Keratinocyte (primary cell): ENCODE data around the gene MT1B. TPM values are rescaled to one million over a fixed set of nuclear protein-coding genes. Genes with fewer than 3 reads are reported as not detected.
A peak's percentile ranks its signal among the peaks of the same experiment; 100 is the strongest.

Experiments
- DNase-seq: peaks from one replicate; pipeline ENCODE4 v3.0.0-alpha.2; 2011; ENCODE audit warnings: low read depth, missing footprints, low spot score
- FAIRE-seq: peaks from 2 replicates; lab custom pipeline; 2011; peaks lifted over from hg19 to GRCh38; lab: Jason Lieb, UNC
- H2AFZ ChIP-seq: 2 replicates; pipeline ENCODE4 v1.6.0; 2012; ENCODE audit warnings: low read length, control low read depth, inconsistent platforms; ENCODE audit not compliant: control insufficient read depth
- H3K27ac ChIP-seq: 2 replicates; pipeline ENCODE4 v1.5.1; 2011; ENCODE audit warnings: low read length; ENCODE audit not compliant: control insufficient read depth, insufficient read depth
- H3K27me3 ChIP-seq: 3 replicates; pipeline ENCODE4 v1.6.0; 2011; ENCODE audit warnings: low read length; ENCODE audit not compliant: control insufficient read depth, insufficient read depth; ENCODE audit errors: extremely low read depth
- H3K36me3 ChIP-seq, 2 experiments: 2 replicates in 1 of 2; 3 replicates in 1 of 2; pipeline ENCODE4 v1.5.1; 2011; ENCODE audit warnings: low read length in 2 of 2, mild to moderate bottlenecking in 1 of 2; ENCODE audit not compliant: control insufficient read depth in 2 of 2, insufficient read depth in 2 of 2; ENCODE audit errors: extremely low read depth in 1 of 2
- H3K4me1 ChIP-seq: 3 replicates; pipeline ENCODE4 v1.5.1; 2011; ENCODE audit warnings: low read length; ENCODE audit not compliant: control insufficient read depth, insufficient read depth; ENCODE audit errors: extremely low read depth
- H3K4me2 ChIP-seq: 3 replicates; pipeline ENCODE4 v1.6.0; 2011; ENCODE audit warnings: low read depth, low read length; ENCODE audit not compliant: control insufficient read depth, insufficient read depth; ENCODE audit errors: extremely low read depth
- H3K4me3 ChIP-seq, 3 experiments: fragments of 200-600 bp in 1 of 3; sonication (generic) in 1 of 3; 2 replicates in 2 of 3; 3 replicates in 1 of 3; pipeline ENCODE4 v1.5.1; 2011 to 2016; ENCODE audit warnings: low read length in 3 of 3, mild to moderate bottlenecking in 3 of 3, control low read depth in 2 of 3, inconsistent platforms in 1 of 3, low read depth in 1 of 3, mixed read lengths in 1 of 3, mixed run types in 1 of 3, moderate library complexity in 1 of 3; ENCODE audit not compliant: control insufficient read depth in 2 of 3, insufficient read depth in 2 of 3; ENCODE audit errors: extremely low read depth in 1 of 3
- H3K79me2 ChIP-seq: 2 replicates; pipeline ENCODE4 v1.6.0; 2012; ENCODE audit warnings: low read length; ENCODE audit not compliant: control insufficient read depth, insufficient read depth
- H3K9ac ChIP-seq: 3 replicates; pipeline ENCODE4 v1.6.0; 2011; ENCODE audit warnings: low read length; ENCODE audit not compliant: control insufficient read depth, insufficient read depth; ENCODE audit errors: extremely low read depth
- H3K9me1 ChIP-seq: 3 replicates; pipeline ENCODE4 v1.6.0; 2011; ENCODE audit warnings: low read length; ENCODE audit not compliant: control insufficient read depth, insufficient read depth; ENCODE audit errors: extremely low read depth
- H3K9me3 ChIP-seq: 2 replicates; pipeline ENCODE4 v1.5.1; 2012; ENCODE audit warnings: low read depth, low read length; ENCODE audit not compliant: control insufficient read depth
- H4K20me1 ChIP-seq: 3 replicates; pipeline ENCODE4 v1.6.0; 2011; ENCODE audit warnings: low read length; ENCODE audit not compliant: control insufficient read depth, insufficient read depth; ENCODE audit errors: extremely low read depth
- CTCF ChIP-seq, 3 experiments: IDR thresholded peaks in 1 of 3; conservative IDR thresholded peaks in 1 of 3; optimal IDR thresholded peaks in 1 of 3; 2 replicates in 2 of 3; 3 replicates in 1 of 3; pipeline versions ENCODE3 to v1.5.1; 2011; ENCODE audit warnings: low read length in 3 of 3, mild to moderate bottlenecking in 3 of 3, moderate library complexity in 2 of 3, control low read depth in 1 of 3, inconsistent platforms in 1 of 3; ENCODE audit not compliant: insufficient read depth in 2 of 3; ENCODE audit errors: extremely low read depth in 1 of 3
- EZH2 ChIP-seq: IDR thresholded peaks from one replicate; pipeline ENCODE4 v1.6.1; 2012; ENCODE audit warnings: inconsistent platforms, mild to moderate bottlenecking, low read length, moderate library complexity
- dilution Hi-C: fragments of 300-500 bp; cut with MboI; formaldehyde crosslinking; loops from one replicate; pipeline ENCODE4 v1.7.0; 2020; ENCODE audit warnings: low sequenced_read_pairs; ENCODE audit not compliant: extremely low pct_ligation_motif_present
- polyA plus RNA-seq, 5 experiments: library from polyadenylated mRNA; depleted of rRNA in 3 of 5; stranded (reverse) in 3 of 5; stranded (forward) in 1 of 5; unstranded in 1 of 5; fragments of >200 nt; gene quantifications; 1 replicate in 1 of 5; 2 replicates in 3 of 5; 3 replicates in 1 of 5; pipeline versions ENCODE4 v1.2.1 to v1.2.3, GENCODE V29; 2011 to 2012; ENCODE audit warnings: missing spikeins in 2 of 5, low read depth in 1 of 5, low replicate concordance in 1 of 5

The MT1B gene
- polyA plus RNA-seq, 1 donor (not counting 4 experiments of a cell fraction or from before 2014, with no cell fraction given): not detected

GRCh38 chr16:56606071-56606475 lies 45.6 kb upstream of the MT1B start:
- H3K4me3 ChIP-seq: peak overlapping the region in 2 of 3 experiments; percentile 57 to 62
- no peaks in the 10 kb centered on the region for H3K36me3 ChIP-seq
- H3K9ac ChIP-seq: peak overlapping the region; percentile 79
- TF ChIP-seq EZH2 (no peak), CTCF (optimal IDR thresholded peaks at IDR 0.05 in 1 of 3, IDR thresholded peaks at IDR 0.05 in 1 of 3, conservative IDR thresholded peaks at IDR 0.05 in 1 of 3; ENCODE audit: extremely low read depth in 1 of 3, insufficient read depth in 2 of 3, low read length in 3 of 3) (no peak)
- dilution Hi-C loops: no loop called here
- H3K79me2 ChIP-seq: no peaks in the 10 kb centered on the region
- FAIRE-seq: peak; percentile 68
- H3K4me1 ChIP-seq: peaks cover 44% of the 10 kb centered on the region
- no peaks in the 10 kb centered on the region for H3K27me3 ChIP-seq
- peak overlapping the region; percentile 81 for H3K4me2 ChIP-seq
- H3K27ac ChIP-seq: peak overlapping the region; percentile 95
- DNase-seq: no peak
- no peaks in the 10 kb centered on the region for H4K20me1 ChIP-seq
- H2AFZ ChIP-seq: no peak overlapping the region
- no peaks in the 10 kb centered on the region for H3K9me1 ChIP-seq
- no peaks in the 10 kb centered on the region for H3K9me3 ChIP-seq

DNA sequence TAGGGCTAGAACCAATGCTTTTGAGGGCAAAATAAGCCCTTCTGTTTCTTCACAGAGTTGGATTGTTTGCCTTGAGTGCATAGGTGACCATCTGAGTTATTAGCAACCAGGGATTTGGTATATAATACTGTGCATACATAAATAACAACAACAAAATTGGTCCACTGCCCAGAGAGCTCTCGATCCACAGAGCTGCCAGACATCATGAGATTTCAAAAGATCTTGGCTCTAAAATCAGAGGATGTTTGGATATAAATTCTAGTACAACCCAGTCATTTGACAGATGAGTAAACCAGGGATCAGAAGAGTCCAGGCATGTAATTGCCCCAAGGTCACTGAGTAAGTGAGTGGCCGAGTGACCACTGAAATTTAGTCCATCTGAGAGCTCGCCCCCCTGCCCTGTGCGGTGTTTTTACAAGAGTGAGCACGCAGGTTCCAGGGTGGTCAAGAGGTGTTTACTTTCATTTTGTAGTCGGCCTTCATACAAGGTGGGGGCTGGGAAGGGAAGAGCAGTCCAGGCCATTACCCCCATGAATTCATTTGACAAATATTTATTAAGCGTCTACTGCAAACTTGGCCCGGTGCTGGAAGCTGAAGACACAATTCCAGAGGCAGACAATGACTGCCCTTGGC lies 45.1 kb upstream of the MT1B start:
- H3K4me2 ChIP-seq: peak overlapping the region; percentile 81
- H3K79me2 ChIP-seq: no peaks in the 10 kb centered on the region
- no peak overlapping the region for H2AFZ ChIP-seq
- peak overlapping the region; percentile 13 to 62 (median 57) for H3K4me3 ChIP-seq
- no peak for TF ChIP-seq CTCF (optimal IDR thresholded peaks at IDR 0.05 in 1 of 3, IDR thresholded peaks at IDR 0.05 in 1 of 3, conservative IDR thresholded peaks at IDR 0.05 in 1 of 3; ENCODE audit: extremely low read depth in 1 of 3, insufficient read depth in 2 of 3, low read length in 3 of 3)
- no peak for TF ChIP-seq EZH2
- peak overlapping the region; percentile 95 for H3K27ac ChIP-seq
- no peaks in the 10 kb centered on the region for H3K27me3 ChIP-seq
- DNase-seq (no peak), FAIRE-seq (no peak)
- no peaks in the 10 kb centered on the region for H4K20me1 ChIP-seq
- no peaks in the 10 kb centered on the region for H3K9me1 ChIP-seq
- peaks cover 49% of the 10 kb centered on the region for H3K4me1 ChIP-seq
- dilution Hi-C loops: no loop called here
- H3K9me3 ChIP-seq: no peaks in the 10 kb centered on the region
- H3K9ac ChIP-seq: peak overlapping the region; percentile 79
- no peaks in the 10 kb centered on the region for H3K36me3 ChIP-seq
